B cell (primary cell): ENCODE results near the gene IRF9. TPM values are rescaled to one million over a fixed set of nuclear protein-coding genes. Genes with fewer than 3 reads are reported as not detected.
A peak's percentile ranks its signal among the peaks of the same experiment; 100 is the strongest.

Experiments
- ATAC-seq: fragments of 200-7000 bp; cut with Tn5 transposase; one replicate; pipeline ENCODE4 v1.10.0; 2021; ENCODE audit warnings: low read depth, mild to moderate bottlenecking, moderate number of reproducible peaks, moderate library complexity
- CTCF ChIA-PET: fragments of 350-600 bp; sonication (Branson Sonifier 250); formaldehyde crosslinking; loops from one replicate; lab custom pipeline; 2021; ENCODE audit warnings: antibody characterized with exemption, inconsistent platforms; lab: Charles Lee
- POLR2A ChIA-PET: fragments of 350-600 bp; sonication (Branson Sonifier 250); formaldehyde crosslinking; loops from one replicate; lab custom pipeline; 2021; ENCODE audit warnings: antibody characterized with exemption; lab: Charles Lee
- DNase-seq: peaks from one replicate; pipeline ENCODE4 v3.0.0; 2013
- H2AFZ ChIP-seq: 2 replicates; pipeline ENCODE4 v1.6.1; 2012; ENCODE audit warnings: mild to moderate bottlenecking, low read depth, low read length; ENCODE audit not compliant: insufficient read depth, poor library complexity, severe bottlenecking
- H3K27ac ChIP-seq, 2 donors: 1 replicate in 1 of 2; 2 replicates in 1 of 2; pipeline ENCODE4 v1.5.1; 2012 to 2013; ENCODE audit warnings: low read length in 2 of 2, mild to moderate bottlenecking in 2 of 2, moderate library complexity in 1 of 2
- H3K27me3 ChIP-seq, 4 experiments: fragments of 200-600 bp in 1 of 4; sonication (generic) in 1 of 4; replicated peaks in 1 of 4; 1 replicate in 2 of 4; 2 replicates in 2 of 4; pipeline versions ENCODE4 v1.6.1 to v1.7.0; 2013 to 2016; ENCODE audit warnings: low read length in 3 of 4, mild to moderate bottlenecking in 2 of 4, mixed read lengths in 1 of 4, moderate library complexity in 1 of 4; ENCODE audit not compliant: insufficient read depth in 4 of 4, control insufficient read depth in 3 of 4; ENCODE audit errors: control extremely low read depth in 1 of 4
- H3K36me3 ChIP-seq, 2 experiments: replicated peaks in 1 of 2; 1 replicate in 1 of 2; 2 replicates in 1 of 2; pipeline versions ENCODE4 v1.6.1 to v1.7.1; 2013; ENCODE audit warnings: low read length in 1 of 2; ENCODE audit not compliant: insufficient read depth in 2 of 2, control insufficient read depth in 1 of 2; ENCODE audit errors: control extremely low read depth in 1 of 2, extremely low read depth in 1 of 2
- H3K4me1 ChIP-seq, 2 donors: fragments of 200-600 bp in 1 of 2; sonication (generic) in 1 of 2; 1 replicate in 1 of 2; 2 replicates in 1 of 2; pipeline versions ENCODE4 v1.5.1 to v1.6.1; 2013 to 2017; ENCODE audit warnings: low read length in 2 of 2; ENCODE audit not compliant: control insufficient read depth in 2 of 2, insufficient read depth in 2 of 2
- H3K4me2 ChIP-seq: replicated peaks from 2 replicates; pipeline ENCODE3; 2012; ENCODE audit warnings: mild to moderate bottlenecking, low read depth, low read length; ENCODE audit not compliant: poor library complexity, severe bottlenecking
- H3K4me3 ChIP-seq, 5 experiments: fragments of 200-600 bp in 1 of 5; sonication (generic) in 1 of 5; 1 replicate in 3 of 5; 2 replicates in 2 of 5; pipeline versions ENCODE4 v1.5.1 to v1.7.0; 2011 to 2016; ENCODE audit warnings: low read length in 4 of 5, mild to moderate bottlenecking in 4 of 5, low read depth in 2 of 5, control low read depth in 1 of 5, moderate library complexity in 1 of 5; ENCODE audit not compliant: insufficient read depth in 1 of 5; ENCODE audit errors: control extremely low read depth in 1 of 5, extremely low read depth in 1 of 5
- H3K79me2 ChIP-seq: fragments of 200-600 bp; sonication (generic); one replicate; pipeline ENCODE4 v1.6.0; 2016; ENCODE audit warnings: low read length; ENCODE audit not compliant: control insufficient read depth, insufficient read depth
- H3K9ac ChIP-seq: fragments of 200-600 bp; sonication (generic); 2 replicates; pipeline ENCODE4 v1.6.1; 2017; ENCODE audit warnings: mild to moderate bottlenecking, low read length, moderate library complexity
- H3K9me3 ChIP-seq, 3 donors: one replicate each; pipeline versions ENCODE4 v1.6.1 to v1.7.1; 2013; ENCODE audit warnings: low read length in 2 of 3; ENCODE audit not compliant: control insufficient read depth in 2 of 3, insufficient read depth in 1 of 3; ENCODE audit errors: control extremely low read depth in 1 of 3
- H4K20me1 ChIP-seq: 2 replicates; pipeline ENCODE4 v1.6.0; 2012; ENCODE audit warnings: mild to moderate bottlenecking, low read length; ENCODE audit not compliant: insufficient read depth, control insufficient read depth, poor library complexity, severe bottlenecking
- H3K27ac Mint-ChIP-seq: one replicate; pipeline ENCODE4 v1.8.0; 2021; ENCODE audit warnings: mixed read lengths
- H3K27me3 Mint-ChIP-seq: one replicate; pipeline ENCODE4 v1.8.0; 2021; ENCODE audit warnings: mixed read lengths
- H3K4me1 Mint-ChIP-seq: one replicate; pipeline ENCODE4 v1.8.0; 2021; ENCODE audit warnings: mixed read lengths
- H3K4me3 Mint-ChIP-seq: one replicate; pipeline ENCODE4 v1.8.0; 2021; ENCODE audit warnings: mixed read lengths
- H3K9me3 Mint-ChIP-seq: one replicate; pipeline ENCODE4 v1.8.0; 2022; ENCODE audit warnings: mixed read lengths; ENCODE audit not compliant: insufficient read depth
- CTCF ChIP-seq: fragments of 200-600 bp; IDR thresholded peaks from one replicate; pipeline ENCODE4 v1.8.0; 2022; ENCODE audit warnings: antibody characterized with exemption, mild to moderate bottlenecking
- EZH2 ChIP-seq: IDR thresholded peaks from 2 replicates; pipeline ENCODE4 v1.6.1; 2012; ENCODE audit warnings: borderline replicate concordance, low read depth, mild to moderate bottlenecking, moderate library complexity, low read length; ENCODE audit not compliant: insufficient read depth, poor library complexity, severe bottlenecking
- WGBS: methylation state at CpG from one replicate; pipeline ENCODE4 v1.1.5; 2013; ENCODE audit warnings: missing lambda C conversion rate; ENCODE audit not compliant: insufficient coverage; 5-methylcytosine and 5-hydroxymethylcytosine counted together
- intact Hi-C: fragments of 100-400 bp; cut with micrococcal nuclease; formaldehyde crosslinking; loops from one replicate; pipeline ENCODE4 v1.10.0; 2022
- polyA plus RNA-seq: library from polyadenylated mRNA; depleted of rRNA; stranded (reverse); fragments of >200 nt; gene quantifications from 2 replicates; pipeline ENCODE4 v1.2.3, GENCODE V29; 2012
- total RNA-seq, 2 donors: library from RNA; stranded (reverse); fragments of 120-200 nt in 1 of 2; gene quantifications; 1 replicate in 1 of 2; 2 replicates in 1 of 2; pipeline versions ENCODE4 v1.2.3 to v1.2.4, GENCODE V29; 2013 to 2022

The IRF9 gene
- total and polyA plus RNA-seq, 2 donors (not counting 1 experiment from before 2014, with no cell fraction given) = 191 to 269 TPM

- POLR2A ChIA-PET = interaction anchor here (0.5 to 2.9 kb wide), 20 partner anchors 12 to 1019 kb away, joined by 3 to 49 read pairs (median 4); partner anchors contain the start of genes ACIN1, CBLN3, CHMP4A and EMC9
- H3K27ac Mint-ChIP-seq = peak overlapping the region; percentile 100
- no peaks in the 10 kb centered on the region for H3K27me3 ChIP-seq
- CTCF ChIA-PET = interaction anchor here (0.8 to 4.1 kb wide), 25 partner anchors 9 to 317 kb away, joined by 3 to 37 read pairs (median 6); partner anchors contain the start of genes CARMIL3, CIDEB, EMC9 and IPO4
- H3K9me3 ChIP-seq = no peaks in the 10 kb centered on the region
- peaks cover 13% of the 10 kb centered on the region for H4K20me1 ChIP-seq
- peak overlapping the region; percentile 88 to 99 (median 97) for H3K4me3 ChIP-seq
- peak overlapping the region; percentile 93 for H3K4me3 Mint-ChIP-seq
- peak overlapping the region; percentile 82 for H2AFZ ChIP-seq
- ATAC-seq (peak; percentile 12), DNase-seq (no peak)
- H3K36me3 ChIP-seq = peaks cover 0 to 24% of the 10 kb centered on the region in 2 experiments
- H3K4me2 ChIP-seq = peak overlapping the region; percentile 95
- no peaks in the 10 kb centered on the region for H3K9me3 Mint-ChIP-seq
- no peaks in the 10 kb centered on the region for H3K27me3 Mint-ChIP-seq
- intact Hi-C loops = loop anchor here (1.0 to 10.0 kb wide), 13 partner anchors 20 to 559 kb away; partner anchors contain the start of genes CHMP4A, EMC9, GMPR2 and IPO4
- H3K4me1 ChIP-seq = peaks cover 19 to 29% of the 10 kb centered on the region in 2 donors
- peaks cover 48% of the 10 kb centered on the region for H3K79me2 ChIP-seq
- peak overlapping the region; percentile 99 to 100 for H3K27ac ChIP-seq
- WGBS = under 1% methylated on average over 42 of the region's 42 CpGs
- no peak for TF ChIP-seq CTCF
- TF ChIP-seq EZH2 = no peak
- H3K4me1 Mint-ChIP-seq = peaks cover 27% of the 10 kb centered on the region
- peak overlapping the region; percentile 98 for H3K9ac ChIP-seq
Measured at GRCh38 chr14:24113801-24114531, 47.1 kb upstream of the IRF9 start.
